ENCODE results near the gene TAC4.

The TAC4 gene

DNA sequence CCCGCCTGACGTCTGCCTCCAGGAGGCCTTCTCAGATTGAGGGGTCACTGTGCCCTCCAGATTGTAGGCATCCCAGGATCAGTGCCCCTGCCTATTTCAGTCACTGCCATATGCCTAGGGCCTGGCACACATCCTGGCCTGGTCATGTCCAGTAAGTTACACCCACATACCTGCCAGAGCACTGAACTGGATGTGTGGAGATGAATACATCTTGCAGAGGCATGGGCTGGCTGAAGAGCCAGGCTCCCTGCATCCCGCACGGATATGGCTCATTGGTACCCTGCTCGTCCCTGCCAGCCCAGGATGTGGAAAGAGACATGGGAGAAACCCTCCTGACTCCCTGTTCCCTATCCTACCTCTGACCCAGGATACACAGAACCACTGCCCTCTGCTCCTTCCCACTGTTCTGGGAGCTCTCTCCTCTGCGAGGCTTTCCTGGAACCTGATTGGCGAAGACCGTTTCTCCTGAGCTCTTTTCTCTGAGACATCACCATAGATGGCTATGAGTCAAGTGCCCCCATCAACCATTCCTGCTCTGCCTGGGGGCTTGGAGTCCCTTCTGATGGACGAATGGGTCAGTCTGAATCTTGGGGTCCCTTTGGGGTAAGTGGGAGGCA is 40.0 kb upstream of the TAC4 start:
- no peak overlapping the region for H3K4me3 ChIP-seq (replicated peaks; ENCODE audit: low read depth, low read length)
- H3K27me3 ChIP-seq (replicated peaks; ENCODE audit: control insufficient read depth, insufficient read depth, low read length) = peaks cover 1% of the 10 kb centered on the region
- TF ChIP-seq, protein P1, sequence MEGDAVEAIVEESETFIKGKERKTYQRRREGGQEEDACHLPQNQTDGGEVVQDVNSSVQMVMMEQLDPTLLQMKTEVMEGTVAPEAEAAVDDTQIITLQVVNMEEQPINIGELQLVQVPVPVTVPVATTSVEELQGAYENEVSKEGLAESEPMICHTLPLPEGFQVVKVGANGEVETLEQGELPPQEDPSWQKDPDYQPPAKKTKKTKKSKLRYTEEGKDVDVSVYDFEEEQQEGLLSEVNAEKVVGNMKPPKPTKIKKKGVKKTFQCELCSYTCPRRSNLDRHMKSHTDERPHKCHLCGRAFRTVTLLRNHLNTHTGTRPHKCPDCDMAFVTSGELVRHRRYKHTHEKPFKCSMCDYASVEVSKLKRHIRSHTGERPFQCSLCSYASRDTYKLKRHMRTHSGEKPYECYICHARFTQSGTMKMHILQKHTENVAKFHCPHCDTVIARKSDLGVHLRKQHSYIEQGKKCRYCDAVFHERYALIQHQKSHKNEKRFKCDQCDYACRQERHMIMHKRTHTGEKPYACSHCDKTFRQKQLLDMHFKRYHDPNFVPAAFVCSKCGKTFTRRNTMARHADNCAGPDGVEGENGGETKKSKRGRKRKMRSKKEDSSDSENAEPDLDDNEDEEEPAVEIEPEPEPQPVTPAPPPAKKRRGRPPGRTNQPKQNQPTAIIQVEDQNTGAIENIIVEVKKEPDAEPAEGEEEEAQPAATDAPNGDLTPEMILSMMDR (IDR thresholded peaks at IDR 0.05; ENCODE audit: insufficient read depth, low read length, poor library complexity, severe bottlenecking) = no peak
- no peaks in the 10 kb centered on the region for H3K36me3 ChIP-seq (ENCODE audit: control insufficient read depth, insufficient read depth, low read length)
- no peak for DNase-seq (ENCODE audit: extremely low read depth, insufficient read length)

DNA sequence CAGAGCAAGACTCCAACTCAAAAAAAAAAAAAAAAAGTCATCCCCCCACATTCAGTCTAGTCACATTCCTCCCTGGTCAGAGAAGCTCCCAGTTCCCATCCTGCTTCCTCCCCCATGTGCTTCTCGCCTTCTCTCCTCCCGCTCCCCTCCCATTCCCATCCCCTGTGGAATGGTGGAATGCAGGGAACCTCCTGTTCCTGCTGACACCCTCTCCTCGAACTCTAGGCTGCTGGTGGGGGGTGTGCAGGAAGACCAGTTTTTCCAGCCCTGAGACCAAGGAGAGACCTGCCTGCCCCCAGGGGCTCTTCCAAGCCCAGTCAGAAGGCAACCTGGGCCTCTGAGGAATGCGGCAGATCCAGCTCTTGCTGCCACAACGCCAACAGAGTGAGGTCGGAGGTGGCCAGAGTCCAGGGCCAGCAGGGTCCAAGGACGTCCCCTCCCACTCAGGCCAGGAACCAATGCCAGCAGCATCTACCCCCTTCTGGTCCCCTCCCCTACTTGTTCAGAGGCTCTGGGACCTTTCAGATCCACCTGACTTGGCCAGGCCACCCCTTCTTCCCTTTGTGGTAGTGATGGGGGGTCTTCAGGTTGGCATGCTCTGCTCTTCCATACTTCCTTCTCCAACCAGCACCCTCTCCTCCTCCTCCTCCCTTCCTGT is 39.3 kb upstream of the TAC4 start:
- no peak for DNase-seq (ENCODE audit: extremely low read depth, insufficient read length)
- TF ChIP-seq, protein P1 (IDR thresholded peaks at IDR 0.05; ENCODE audit: insufficient read depth, low read length, poor library complexity, severe bottlenecking) = no peak
- no peaks in the 10 kb centered on the region for H3K36me3 ChIP-seq (ENCODE audit: control insufficient read depth, insufficient read depth, low read length)
- H3K27me3 ChIP-seq (replicated peaks; ENCODE audit: control insufficient read depth, insufficient read depth, low read length) = peaks cover 1% of the 10 kb centered on the region
- no peak overlapping the region for H3K4me3 ChIP-seq (replicated peaks; ENCODE audit: low read depth, low read length)

DNA sequence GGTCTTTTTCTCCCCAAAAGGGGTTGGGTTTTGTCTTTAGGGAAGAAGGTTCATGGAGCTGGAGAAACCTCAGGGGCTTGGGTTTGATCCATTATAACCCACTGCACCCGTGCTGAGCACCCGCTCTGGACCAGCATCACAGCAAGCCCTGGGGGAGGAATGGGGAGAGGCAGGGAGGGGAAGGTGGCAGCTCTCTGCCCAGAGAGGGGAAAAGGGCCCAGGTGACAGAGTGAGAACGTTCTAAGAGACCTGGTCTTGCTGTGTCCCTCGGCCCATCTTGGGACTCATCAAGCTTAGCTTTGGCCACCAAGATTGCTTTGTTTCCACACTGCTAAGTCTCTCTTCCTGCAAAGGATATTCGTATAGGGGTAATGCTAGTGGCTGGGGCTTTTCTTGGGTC is 38.2 kb upstream of the TAC4 start:
- DNase-seq (ENCODE audit: extremely low read depth, insufficient read length) = no peak
- Histone ChIP-seq H3K27me3 (replicated peaks; ENCODE audit: control insufficient read depth, insufficient read depth, low read length) (no peaks in the 10 kb centered on the region; the same call in none of the 2 replicates), H3K4me3 (replicated peaks; ENCODE audit: low read depth, low read length) (no peak overlapping the region), H3K36me3 (ENCODE audit: control insufficient read depth, insufficient read depth, low read length) (no peaks in the 10 kb centered on the region)
- TF ChIP-seq, protein P1 (IDR thresholded peaks at IDR 0.05; ENCODE audit: insufficient read depth, low read length, poor library complexity, severe bottlenecking) = no peak

DNA sequence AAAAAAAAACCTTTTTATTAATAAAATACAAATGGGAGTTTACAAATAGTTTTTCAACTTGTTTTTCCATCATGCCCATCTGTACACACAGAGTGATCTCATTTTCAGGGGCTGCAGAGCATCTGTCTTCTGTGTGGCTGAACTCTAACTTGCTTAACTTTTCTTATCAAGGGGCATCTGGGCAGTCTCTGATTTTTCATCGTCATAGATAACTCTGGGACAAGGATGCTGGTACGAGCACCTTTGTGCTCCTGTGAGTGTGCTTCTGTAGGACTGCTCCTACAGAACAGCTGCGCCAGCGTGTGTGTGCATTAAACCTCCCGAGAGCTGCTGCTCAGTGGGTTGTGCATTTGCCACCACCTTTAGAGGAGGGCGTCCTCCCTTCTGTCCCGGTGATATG is 34.6 kb upstream of the TAC4 start:
- no peaks in the 10 kb centered on the region; the same call in none of the 2 replicates for H3K27me3 ChIP-seq (replicated peaks; ENCODE audit: control insufficient read depth, insufficient read depth, low read length)

DNA sequence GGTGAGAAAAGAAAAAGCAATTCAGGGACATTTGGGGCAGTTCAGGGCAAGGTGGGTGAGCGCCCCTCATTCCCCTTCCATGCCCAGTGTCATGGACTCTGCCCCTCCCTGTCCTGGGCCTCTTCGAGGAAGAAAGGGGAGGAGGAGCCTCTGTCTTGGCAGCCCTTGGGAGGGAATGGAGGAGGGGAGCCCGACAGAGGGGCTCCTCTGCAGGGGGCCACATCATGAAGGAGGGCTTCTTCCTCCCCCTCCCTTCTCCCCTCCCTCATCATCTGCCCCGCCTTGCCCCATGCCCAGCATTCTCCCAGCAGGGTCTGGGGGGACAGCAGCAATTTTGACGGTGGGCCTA is 33.2 kb upstream of the TAC4 start:
- Histone ChIP-seq H3K4me3 (replicated peaks; ENCODE audit: low read depth, low read length) (no peak overlapping the region), H3K36me3 (ENCODE audit: control insufficient read depth, insufficient read depth, low read length) (no peaks in the 10 kb centered on the region), H3K27me3 (replicated peaks; ENCODE audit: control insufficient read depth, insufficient read depth, low read length) (no peaks in the 10 kb centered on the region; the same call in none of the 2 replicates)
- TF ChIP-seq, protein P1 (IDR thresholded peaks at IDR 0.05; ENCODE audit: insufficient read depth, low read length, poor library complexity, severe bottlenecking) = no peak
- no peak for DNase-seq (ENCODE audit: extremely low read depth, insufficient read length)

More for the DNA sequence above, 34.6 kb upstream of the TAC4 start:
- no peak for DNase-seq (ENCODE audit: extremely low read depth, insufficient read length)
- Histone ChIP-seq H3K36me3 (ENCODE audit: control insufficient read depth, insufficient read depth, low read length) (no peaks in the 10 kb centered on the region), H3K4me3 (replicated peaks; ENCODE audit: low read depth, low read length) (no peak overlapping the region)
- TF ChIP-seq, protein P1 (IDR thresholded peaks at IDR 0.05; ENCODE audit: insufficient read depth, low read length, poor library complexity, severe bottlenecking) = no peak

All from GM06990 (cell line).